ENCODE measurements around the gene VSIG4.

DNA sequence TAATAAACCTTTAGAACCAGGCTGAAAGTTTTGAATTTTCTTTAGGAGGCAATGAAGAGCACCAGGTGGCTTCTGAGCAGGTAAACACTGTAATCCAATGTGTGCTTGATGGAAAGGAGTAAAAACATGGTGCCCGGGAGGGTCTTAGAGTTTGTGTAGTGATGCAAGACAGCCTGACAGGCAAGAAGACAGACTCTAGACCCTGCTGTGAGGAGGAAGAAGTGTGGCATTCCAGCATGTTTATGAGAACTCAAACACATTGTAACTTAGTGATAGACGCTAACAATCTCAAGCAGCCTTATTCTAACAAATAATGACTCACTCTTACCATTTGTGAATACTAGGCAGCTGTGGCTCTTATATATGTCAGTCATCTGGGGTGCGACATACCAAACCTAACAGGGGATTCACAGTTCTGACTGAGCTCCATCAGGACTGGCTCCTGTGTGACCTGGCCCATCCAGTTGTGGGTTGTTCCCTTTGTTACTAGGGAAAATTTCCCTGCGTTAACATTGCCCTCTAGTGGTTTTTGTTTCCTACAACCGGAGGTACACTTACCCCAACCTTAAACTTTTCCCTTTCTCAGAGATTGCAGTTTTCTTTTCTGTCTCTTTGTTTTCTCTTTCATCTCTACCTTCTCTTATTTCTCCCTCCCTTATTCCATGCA, 53.8 kb downstream of the VSIG4 start:
- TF ChIP-seq POLR2AphosphoS5 (IDR thresholded peaks at IDR 0.05; ENCODE audit: low read depth, low read length): no peak
- TF ChIP-seq, protein P1, sequence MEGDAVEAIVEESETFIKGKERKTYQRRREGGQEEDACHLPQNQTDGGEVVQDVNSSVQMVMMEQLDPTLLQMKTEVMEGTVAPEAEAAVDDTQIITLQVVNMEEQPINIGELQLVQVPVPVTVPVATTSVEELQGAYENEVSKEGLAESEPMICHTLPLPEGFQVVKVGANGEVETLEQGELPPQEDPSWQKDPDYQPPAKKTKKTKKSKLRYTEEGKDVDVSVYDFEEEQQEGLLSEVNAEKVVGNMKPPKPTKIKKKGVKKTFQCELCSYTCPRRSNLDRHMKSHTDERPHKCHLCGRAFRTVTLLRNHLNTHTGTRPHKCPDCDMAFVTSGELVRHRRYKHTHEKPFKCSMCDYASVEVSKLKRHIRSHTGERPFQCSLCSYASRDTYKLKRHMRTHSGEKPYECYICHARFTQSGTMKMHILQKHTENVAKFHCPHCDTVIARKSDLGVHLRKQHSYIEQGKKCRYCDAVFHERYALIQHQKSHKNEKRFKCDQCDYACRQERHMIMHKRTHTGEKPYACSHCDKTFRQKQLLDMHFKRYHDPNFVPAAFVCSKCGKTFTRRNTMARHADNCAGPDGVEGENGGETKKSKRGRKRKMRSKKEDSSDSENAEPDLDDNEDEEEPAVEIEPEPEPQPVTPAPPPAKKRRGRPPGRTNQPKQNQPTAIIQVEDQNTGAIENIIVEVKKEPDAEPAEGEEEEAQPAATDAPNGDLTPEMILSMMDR (IDR thresholded peaks at IDR 0.05): peak; percentile 65
- TF ChIP-seq EZH2phosphoT487 (IDR thresholded peaks at IDR 0.05; ENCODE audit: borderline replicate concordance, low read depth): no peak
- no peak for TF ChIP-seq NRF1 (IDR thresholded peaks at IDR 0.05; ENCODE audit: low read depth, low read length)
- TF ChIP-seq EP300 (IDR thresholded peaks at IDR 0.05; ENCODE audit: borderline replicate concordance in 1 of 2, low read depth in 1 of 2, low read length in 1 of 2): no peak
- TF ChIP-seq TAF1 (IDR thresholded peaks at IDR 0.05; ENCODE audit: borderline replicate concordance, low read depth, low read length): no peak
- TF ChIP-seq NFIC (IDR thresholded peaks at IDR 0.05; ENCODE audit: borderline replicate concordance): no peak
- TF ChIP-seq, protein P2, sequence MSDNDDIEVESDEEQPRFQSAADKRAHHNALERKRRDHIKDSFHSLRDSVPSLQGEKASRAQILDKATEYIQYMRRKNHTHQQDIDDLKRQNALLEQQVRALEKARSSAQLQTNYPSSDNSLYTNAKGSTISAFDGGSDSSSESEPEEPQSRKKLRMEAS (IDR thresholded peaks at IDR 0.05; ENCODE audit: low read depth): no peak
- TF ChIP-seq, protein P3, sequence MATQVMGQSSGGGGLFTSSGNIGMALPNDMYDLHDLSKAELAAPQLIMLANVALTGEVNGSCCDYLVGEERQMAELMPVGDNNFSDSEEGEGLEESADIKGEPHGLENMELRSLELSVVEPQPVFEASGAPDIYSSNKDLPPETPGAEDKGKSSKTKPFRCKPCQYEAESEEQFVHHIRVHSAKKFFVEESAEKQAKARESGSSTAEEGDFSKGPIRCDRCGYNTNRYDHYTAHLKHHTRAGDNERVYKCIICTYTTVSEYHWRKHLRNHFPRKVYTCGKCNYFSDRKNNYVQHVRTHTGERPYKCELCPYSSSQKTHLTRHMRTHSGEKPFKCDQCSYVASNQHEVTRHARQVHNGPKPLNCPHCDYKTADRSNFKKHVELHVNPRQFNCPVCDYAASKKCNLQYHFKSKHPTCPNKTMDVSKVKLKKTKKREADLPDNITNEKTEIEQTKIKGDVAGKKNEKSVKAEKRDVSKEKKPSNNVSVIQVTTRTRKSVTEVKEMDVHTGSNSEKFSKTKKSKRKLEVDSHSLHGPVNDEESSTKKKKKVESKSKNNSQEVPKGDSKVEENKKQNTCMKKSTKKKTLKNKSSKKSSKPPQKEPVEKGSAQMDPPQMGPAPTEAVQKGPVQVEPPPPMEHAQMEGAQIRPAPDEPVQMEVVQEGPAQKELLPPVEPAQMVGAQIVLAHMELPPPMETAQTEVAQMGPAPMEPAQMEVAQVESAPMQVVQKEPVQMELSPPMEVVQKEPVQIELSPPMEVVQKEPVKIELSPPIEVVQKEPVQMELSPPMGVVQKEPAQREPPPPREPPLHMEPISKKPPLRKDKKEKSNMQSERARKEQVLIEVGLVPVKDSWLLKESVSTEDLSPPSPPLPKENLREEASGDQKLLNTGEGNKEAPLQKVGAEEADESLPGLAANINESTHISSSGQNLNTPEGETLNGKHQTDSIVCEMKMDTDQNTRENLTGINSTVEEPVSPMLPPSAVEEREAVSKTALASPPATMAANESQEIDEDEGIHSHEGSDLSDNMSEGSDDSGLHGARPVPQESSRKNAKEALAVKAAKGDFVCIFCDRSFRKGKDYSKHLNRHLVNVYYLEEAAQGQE (IDR thresholded peaks at IDR 0.05; ENCODE audit: low read depth, low read length): no peak
- TF ChIP-seq FOXJ3 (CRISPR knock-in tag; IDR thresholded peaks at IDR 0.05): no peak
- TF ChIP-seq JUND (IDR thresholded peaks at IDR 0.05): no peak
- no peak for TF ChIP-seq CHD2 (IDR thresholded peaks at IDR 0.05; ENCODE audit: low read length, partially characterized antibody)
- TF ChIP-seq RAD21 (IDR thresholded peaks at IDR 0.05; ENCODE audit: low read length): peak; percentile 66
- no peak for TF ChIP-seq TEAD4 (IDR thresholded peaks at IDR 0.05; ENCODE audit: borderline replicate concordance, insufficient read depth)

All from SK-N-SH (cell line).